Measurements from ENCODE around the gene PAEP. TPM values are rescaled to one million over a fixed set of nuclear protein-coding genes. Genes with fewer than 3 reads are reported as not detected.

PAEP gene
- total RNA-seq, 2 experiments from 2014 or later: not detected

GRCh38 chr9:135582541-135582940 lies 21.0 kb downstream of the PAEP start:
- no peaks in the 10 kb centered on the region for H3K9me3 Mint-ChIP-seq

DNA sequence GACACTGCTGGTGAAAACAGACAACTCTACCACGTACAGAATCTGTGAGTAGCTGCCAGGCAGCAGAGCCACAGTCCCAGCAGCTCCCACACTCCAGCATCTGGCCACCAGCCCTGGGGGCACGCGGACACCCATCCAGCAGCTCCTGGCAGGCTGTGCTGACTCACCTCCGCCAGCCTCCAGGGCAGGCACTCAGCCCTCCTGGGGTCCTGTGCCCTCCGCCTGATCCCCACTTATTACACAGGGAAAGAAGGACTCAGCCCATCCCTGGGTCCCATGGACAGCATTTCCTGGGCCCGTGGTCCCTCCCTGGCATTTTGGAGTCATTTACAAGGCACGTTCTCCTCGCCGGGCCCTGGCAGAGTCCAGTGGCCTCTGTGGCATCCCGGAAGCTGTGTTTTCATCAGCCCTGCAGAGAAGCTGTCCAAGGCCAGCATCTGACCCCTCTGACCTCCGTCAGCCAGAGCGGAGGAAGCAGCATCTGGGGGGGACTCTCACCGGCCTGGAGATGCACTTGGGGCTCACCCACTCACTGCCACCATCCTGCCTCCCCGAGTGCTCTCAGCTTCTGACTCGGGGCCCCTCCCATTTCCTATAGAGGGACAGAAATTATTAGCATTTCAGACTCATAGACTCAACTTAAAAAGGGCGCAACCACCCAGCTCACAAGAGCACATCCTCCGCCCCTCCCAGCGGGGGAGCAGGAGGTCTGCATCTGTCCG lies 21.6 kb downstream of the PAEP start:
- H3K9me3 Mint-ChIP-seq: no peaks in the 10 kb centered on the region
- no peak for ATAC-seq (ENCODE audit: low read depth)
- POLR2A ChIA-PET: no interaction called here
- H3K4me3 Mint-ChIP-seq: no peak overlapping the region
- H3K27me3 Mint-ChIP-seq: no peaks in the 10 kb centered on the region
- no peak for DNase-seq
- no peaks in the 10 kb centered on the region for H3K4me1 Mint-ChIP-seq
- no peak overlapping the region for H3K27ac Mint-ChIP-seq
- H3K36me3 Mint-ChIP-seq: no peaks in the 10 kb centered on the region

More at GRCh38 chr9:135582541-135582940, 21.0 kb downstream of the PAEP start:
- Mint-ChIP-seq H3K4me3 (no peak overlapping the region), H3K4me1 (no peaks in the 10 kb centered on the region), H3K36me3 (no peaks in the 10 kb centered on the region), H3K27ac (no peak overlapping the region), H3K27me3 (no peaks in the 10 kb centered on the region)
- POLR2A ChIA-PET: no interaction called here
- DNase-seq: no peak
- no peak for ATAC-seq (ENCODE audit: low read depth)

DNA sequence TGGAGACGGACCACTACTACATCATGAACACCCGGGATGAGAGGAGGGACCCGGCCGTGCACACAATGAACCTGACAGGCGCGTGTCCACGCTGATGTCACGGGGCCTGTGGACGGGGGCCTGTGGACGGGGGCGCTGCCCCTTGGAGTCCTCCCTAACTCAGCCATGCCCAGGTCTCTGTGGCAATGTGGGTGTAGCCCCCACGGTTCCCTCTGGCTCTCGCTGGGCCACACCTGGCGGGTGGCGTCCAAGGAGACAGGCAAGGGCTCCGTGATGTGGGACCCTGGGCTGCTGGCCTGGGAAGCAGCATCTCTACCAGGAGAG lies 22.1 kb downstream of the PAEP start:
- DNase-seq (no peak), ATAC-seq (ENCODE audit: low read depth) (no peak)
- Mint-ChIP-seq H3K27ac (no peak overlapping the region), H3K4me3 (no peak overlapping the region), H3K27me3 (no peaks in the 10 kb centered on the region), H3K9me3 (no peaks in the 10 kb centered on the region), H3K4me1 (no peaks in the 10 kb centered on the region), H3K36me3 (no peaks in the 10 kb centered on the region)
- POLR2A ChIA-PET: no interaction called here

DNA sequence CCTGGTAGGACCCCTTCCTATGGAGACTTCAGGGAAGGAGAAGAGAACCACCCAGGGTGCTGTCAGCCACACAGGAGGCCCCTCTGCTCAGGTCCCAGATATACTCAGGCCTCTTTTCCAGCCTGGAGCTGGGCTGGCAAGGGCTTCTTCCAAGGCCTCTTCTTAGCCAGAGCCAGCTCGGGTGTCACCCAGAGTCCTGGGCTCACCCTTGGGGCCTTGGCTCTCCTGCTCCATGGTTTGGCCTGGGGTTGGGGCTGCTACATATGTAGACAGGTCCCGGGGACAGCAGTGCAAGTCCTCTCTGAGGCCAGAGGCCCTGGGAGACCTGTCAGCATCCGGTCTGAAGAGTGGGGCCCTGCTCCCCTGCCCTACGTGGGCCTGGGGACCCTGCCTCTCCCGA lies 22.8 kb downstream of the PAEP start:
- no peak for ATAC-seq (ENCODE audit: low read depth)

GRCh38 chr9:135584934-135585333 lies 23.4 kb downstream of the PAEP start:
- DNase-seq (no peak), ATAC-seq (ENCODE audit: low read depth) (no peak)
- Mint-ChIP-seq H3K27me3 (no peaks in the 10 kb centered on the region), H3K36me3 (no peaks in the 10 kb centered on the region), H3K9me3 (no peaks in the 10 kb centered on the region), H3K4me1 (no peaks in the 10 kb centered on the region), H3K27ac (no peak overlapping the region), H3K4me3 (no peak overlapping the region)
- POLR2A ChIA-PET: no interaction called here

More for the DNA sequence above, 22.8 kb downstream of the PAEP start:
- Mint-ChIP-seq H3K27me3 (no peaks in the 10 kb centered on the region), H3K4me3 (no peak overlapping the region), H3K36me3 (no peaks in the 10 kb centered on the region), H3K4me1 (no peaks in the 10 kb centered on the region), H3K9me3 (no peaks in the 10 kb centered on the region), H3K27ac (no peak overlapping the region)
- POLR2A ChIA-PET: no interaction called here
- no peak for DNase-seq

DNA sequence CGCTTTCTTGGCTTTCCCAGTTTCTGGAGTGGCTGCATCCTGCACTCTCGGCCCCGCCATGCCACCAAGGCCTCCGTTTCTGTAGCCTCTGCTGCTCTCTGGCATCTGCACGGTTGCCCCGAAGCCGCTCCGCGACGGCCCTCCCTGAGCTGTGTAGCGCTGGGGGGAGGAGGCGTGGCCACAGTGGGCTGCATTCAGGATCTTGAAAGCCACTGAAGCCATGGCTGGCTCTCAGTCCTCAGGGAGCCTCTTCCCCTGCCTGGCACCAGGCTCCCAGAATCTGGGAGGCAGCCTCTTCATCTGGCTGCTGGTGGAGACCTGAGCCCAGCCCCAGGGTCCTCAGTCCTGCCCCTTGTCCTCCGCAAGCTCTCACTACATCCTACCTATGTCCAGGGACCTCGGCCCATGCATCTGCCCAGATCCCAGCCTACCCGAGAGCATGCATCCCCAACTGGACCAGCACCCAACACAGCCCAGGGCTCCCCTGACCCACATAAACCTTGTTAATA lies 25.1 kb downstream of the PAEP start:
- Mint-ChIP-seq H3K36me3 (no peaks in the 10 kb centered on the region), H3K9me3 (no peaks in the 10 kb centered on the region)

GRCh38 chr9:135587658-135588057 lies 26.1 kb downstream of the PAEP start:
- DNase-seq (no peak), ATAC-seq (ENCODE audit: low read depth) (no peak)
- Mint-ChIP-seq H3K27ac (no peak overlapping the region), H3K4me3 (no peak overlapping the region), H3K36me3 (no peaks in the 10 kb centered on the region), H3K4me1 (no peaks in the 10 kb centered on the region), H3K9me3 (no peaks in the 10 kb centered on the region), H3K27me3 (no peaks in the 10 kb centered on the region)
- POLR2A ChIA-PET: no interaction called here

More for the DNA sequence above, 25.1 kb downstream of the PAEP start:
- POLR2A ChIA-PET: no interaction called here
- DNase-seq (no peak), ATAC-seq (ENCODE audit: low read depth) (no peak)
- Mint-ChIP-seq H3K4me3 (no peak overlapping the region), H3K27ac (no peak overlapping the region), H3K27me3 (no peaks in the 10 kb centered on the region), H3K4me1 (no peaks in the 10 kb centered on the region)

DNA sequence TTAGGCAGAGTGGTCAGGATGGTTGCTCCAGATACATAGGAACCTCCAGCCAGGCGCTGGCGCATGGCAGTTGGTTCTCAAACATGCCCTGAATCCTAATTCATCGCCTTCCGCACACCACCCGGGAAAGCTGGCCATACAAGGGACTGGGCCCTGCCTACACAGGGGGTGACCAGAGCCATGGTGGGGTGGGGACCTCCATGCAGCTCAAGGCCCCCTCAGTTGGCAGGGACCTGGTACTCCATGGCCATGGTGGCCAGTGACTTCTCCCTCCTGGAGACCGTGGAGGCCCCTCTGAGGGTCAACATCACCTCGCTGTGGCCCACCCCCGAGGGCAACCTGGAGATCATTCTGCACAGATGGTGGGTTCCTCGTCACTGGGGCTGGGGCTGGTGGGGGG lies 26.8 kb downstream of the PAEP start:
- DNase-seq (no peak), ATAC-seq (ENCODE audit: low read depth) (no peak)
- no peak overlapping the region for H3K4me3 Mint-ChIP-seq
- H3K4me1 Mint-ChIP-seq: no peaks in the 10 kb centered on the region
- H3K27ac Mint-ChIP-seq: no peak overlapping the region
- no peaks in the 10 kb centered on the region for H3K27me3 Mint-ChIP-seq
- no peaks in the 10 kb centered on the region for H3K9me3 Mint-ChIP-seq
- H3K36me3 Mint-ChIP-seq: no peaks in the 10 kb centered on the region
- POLR2A ChIA-PET: no interaction called here

GRCh38 chr9:135588886-135589595 lies 27.5 kb downstream of the PAEP start:
- no peak overlapping the region for H3K27ac Mint-ChIP-seq
- no peak overlapping the region for H3K4me3 Mint-ChIP-seq
- no peak for DNase-seq
- H3K27me3 Mint-ChIP-seq: no peaks in the 10 kb centered on the region
- H3K4me1 Mint-ChIP-seq: no peaks in the 10 kb centered on the region
- POLR2A ChIA-PET: no interaction called here
- no peaks in the 10 kb centered on the region for H3K9me3 Mint-ChIP-seq
- H3K36me3 Mint-ChIP-seq: no peaks in the 10 kb centered on the region
- ATAC-seq (ENCODE audit: low read depth): no peak

DNA sequence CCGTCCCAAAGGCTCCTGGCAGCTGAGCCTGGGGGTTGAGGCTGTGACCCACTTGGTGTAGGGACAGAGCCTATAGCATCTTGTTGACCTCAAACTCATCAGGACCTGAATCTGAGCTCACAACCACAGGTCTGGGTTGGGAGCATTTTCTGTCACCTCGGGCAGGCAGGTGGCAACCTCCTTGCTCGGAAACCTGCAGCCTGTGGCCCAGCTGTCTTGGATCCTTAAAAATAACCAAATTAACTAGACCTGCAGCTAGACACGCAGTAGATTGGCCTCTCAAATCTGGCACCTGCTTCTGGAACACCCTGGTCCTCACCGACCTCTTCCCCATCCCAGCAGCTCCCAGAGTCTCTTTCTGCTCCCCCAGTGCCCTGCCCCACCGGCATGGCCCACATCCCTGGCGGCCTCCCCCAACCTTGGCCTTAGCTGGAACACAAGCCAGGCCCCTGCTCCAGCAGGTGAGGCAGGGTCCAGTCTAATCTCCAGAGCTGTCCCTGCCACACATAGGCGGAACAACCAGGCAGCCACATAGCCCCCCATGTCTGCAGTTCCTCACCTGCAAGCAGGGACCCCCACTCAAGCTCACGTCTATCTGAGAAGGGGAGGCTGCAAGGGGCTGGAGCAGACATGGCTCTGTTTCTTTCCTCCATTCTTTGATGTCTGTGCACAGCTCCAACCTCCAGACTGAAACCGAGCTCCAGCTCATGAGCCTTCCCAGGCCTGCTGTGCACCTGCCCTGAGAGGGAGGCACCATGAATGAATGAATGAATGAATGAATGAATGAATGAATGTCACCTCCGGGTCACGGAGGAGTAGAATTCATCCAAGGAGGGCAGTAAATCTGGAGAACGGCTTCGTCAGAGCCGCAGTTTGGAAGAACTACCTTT lies 28.3 kb downstream of the PAEP start:
- POLR2A ChIA-PET: no interaction called here
- no peaks in the 10 kb centered on the region for H3K4me1 Mint-ChIP-seq
- ATAC-seq (ENCODE audit: low read depth) (no peak), DNase-seq (no peak)
- H3K27ac Mint-ChIP-seq: no peak overlapping the region
- H3K27me3 Mint-ChIP-seq: no peaks in the 10 kb centered on the region
- H3K36me3 Mint-ChIP-seq: no peaks in the 10 kb centered on the region
- H3K9me3 Mint-ChIP-seq: no peaks in the 10 kb centered on the region
- no peak overlapping the region for H3K4me3 Mint-ChIP-seq

DNA sequence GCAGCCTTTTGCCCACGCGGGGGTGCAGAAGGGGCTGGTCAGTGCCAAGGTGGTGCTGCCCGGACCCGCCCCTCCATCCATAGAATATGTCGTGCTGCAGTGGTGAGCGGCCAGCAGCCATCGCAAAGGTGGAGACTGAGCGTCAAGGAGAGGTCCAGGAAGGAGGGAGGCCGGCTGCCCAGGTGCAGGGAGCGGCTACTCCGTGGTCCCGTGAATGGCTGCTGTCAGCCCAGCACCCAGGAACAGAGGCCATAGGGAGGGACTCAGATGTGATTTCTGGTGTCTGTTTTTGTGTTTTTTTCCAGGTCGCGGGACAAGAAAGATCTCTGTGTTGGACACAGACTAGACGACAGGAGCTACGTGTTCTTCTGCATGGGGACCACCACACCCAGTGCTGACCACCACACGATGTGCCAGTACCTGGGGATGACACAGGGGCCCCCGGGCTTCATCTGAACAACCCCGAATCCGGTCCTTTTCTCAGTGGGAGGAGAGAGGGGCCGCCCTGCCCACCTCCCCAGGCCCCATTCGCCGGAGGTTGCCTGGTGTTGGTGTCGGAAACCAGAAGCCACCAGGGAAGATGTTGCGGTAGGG lies 29.0 kb downstream of the PAEP start:
- Mint-ChIP-seq H3K9me3 (no peaks in the 10 kb centered on the region), H3K4me1 (no peaks in the 10 kb centered on the region), H3K36me3 (no peaks in the 10 kb centered on the region), H3K27me3 (no peaks in the 10 kb centered on the region), H3K27ac (no peak overlapping the region), H3K4me3 (no peak overlapping the region)
- ATAC-seq (ENCODE audit: low read depth) (no peak), DNase-seq (no peak)
- POLR2A ChIA-PET: no interaction called here

- no peak for DNase-seq
- Mint-ChIP-seq H3K4me3 (no peak overlapping the region), H3K9me3 (no peaks in the 10 kb centered on the region), H3K36me3 (no peaks in the 10 kb centered on the region), H3K27ac (no peak overlapping the region), H3K4me1 (no peaks in the 10 kb centered on the region), H3K27me3 (no peaks in the 10 kb centered on the region)
- no peak for ATAC-seq (ENCODE audit: low read depth)
- POLR2A ChIA-PET: no interaction called here
These were observed 30.2 kb downstream of the PAEP start for GRCh38 chr9:135591506-135592330.

- H3K4me1 Mint-ChIP-seq: no peaks in the 10 kb centered on the region
- no peaks in the 10 kb centered on the region for H3K36me3 Mint-ChIP-seq
- H3K27ac Mint-ChIP-seq: no peak overlapping the region
- ATAC-seq (ENCODE audit: low read depth): no peak
- no peak overlapping the region for H3K4me3 Mint-ChIP-seq
- no peaks in the 10 kb centered on the region for H3K9me3 Mint-ChIP-seq
- DNase-seq: no peak
- H3K27me3 Mint-ChIP-seq: no peaks in the 10 kb centered on the region
- POLR2A ChIA-PET: no interaction called here
These were observed 30.7 kb downstream of the PAEP start for GRCh38 chr9:135592331-135592590.

Measured in activated naive CD8-positive, alpha-beta T cell treated with anti-CD3 and anti-CD28 coated beads, Interleukin-2, amount 10 ng/mL, durations not matched to agents 7 days and 5 days (primary cell).